ENCODE data around the gene ZNF778.

DNA sequence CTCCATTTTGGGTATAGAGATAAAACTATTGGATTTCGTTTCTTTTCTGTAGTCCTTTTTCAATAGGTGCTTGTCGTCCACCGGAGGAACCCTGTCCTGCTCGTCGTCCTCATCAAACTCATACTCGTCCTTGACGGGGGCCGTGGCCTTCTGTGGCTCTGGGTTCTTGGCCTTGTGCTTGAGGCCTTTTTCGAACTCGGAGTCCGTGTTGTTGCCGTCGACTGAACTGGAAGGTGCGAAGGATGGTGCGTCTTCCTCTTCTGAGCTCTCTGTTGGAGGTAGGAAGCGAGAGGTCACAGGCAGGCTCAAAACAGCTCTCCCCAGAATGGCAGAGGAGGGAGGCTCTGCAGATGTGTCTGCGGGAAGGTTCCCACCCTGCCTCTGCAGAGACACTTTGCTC lies 67.9 kb downstream of the ZNF778 start:
- TF ChIP-seq, protein P1, sequence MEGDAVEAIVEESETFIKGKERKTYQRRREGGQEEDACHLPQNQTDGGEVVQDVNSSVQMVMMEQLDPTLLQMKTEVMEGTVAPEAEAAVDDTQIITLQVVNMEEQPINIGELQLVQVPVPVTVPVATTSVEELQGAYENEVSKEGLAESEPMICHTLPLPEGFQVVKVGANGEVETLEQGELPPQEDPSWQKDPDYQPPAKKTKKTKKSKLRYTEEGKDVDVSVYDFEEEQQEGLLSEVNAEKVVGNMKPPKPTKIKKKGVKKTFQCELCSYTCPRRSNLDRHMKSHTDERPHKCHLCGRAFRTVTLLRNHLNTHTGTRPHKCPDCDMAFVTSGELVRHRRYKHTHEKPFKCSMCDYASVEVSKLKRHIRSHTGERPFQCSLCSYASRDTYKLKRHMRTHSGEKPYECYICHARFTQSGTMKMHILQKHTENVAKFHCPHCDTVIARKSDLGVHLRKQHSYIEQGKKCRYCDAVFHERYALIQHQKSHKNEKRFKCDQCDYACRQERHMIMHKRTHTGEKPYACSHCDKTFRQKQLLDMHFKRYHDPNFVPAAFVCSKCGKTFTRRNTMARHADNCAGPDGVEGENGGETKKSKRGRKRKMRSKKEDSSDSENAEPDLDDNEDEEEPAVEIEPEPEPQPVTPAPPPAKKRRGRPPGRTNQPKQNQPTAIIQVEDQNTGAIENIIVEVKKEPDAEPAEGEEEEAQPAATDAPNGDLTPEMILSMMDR (IDR thresholded peaks at IDR 0.05): no peak
- no peak for TF ChIP-seq EP300 (IDR thresholded peaks at IDR 0.05)

Data from esophagus muscularis mucosa (tissue), 3 donors.